ENCODE results near the gene COL17A1. TPM values are rescaled to one million over a fixed set of nuclear protein-coding genes. Genes with fewer than 3 reads are reported as not detected.

Gene COL17A1
- total RNA-seq, 1 donor from 2014 or later = 0.43 TPM

DNA sequence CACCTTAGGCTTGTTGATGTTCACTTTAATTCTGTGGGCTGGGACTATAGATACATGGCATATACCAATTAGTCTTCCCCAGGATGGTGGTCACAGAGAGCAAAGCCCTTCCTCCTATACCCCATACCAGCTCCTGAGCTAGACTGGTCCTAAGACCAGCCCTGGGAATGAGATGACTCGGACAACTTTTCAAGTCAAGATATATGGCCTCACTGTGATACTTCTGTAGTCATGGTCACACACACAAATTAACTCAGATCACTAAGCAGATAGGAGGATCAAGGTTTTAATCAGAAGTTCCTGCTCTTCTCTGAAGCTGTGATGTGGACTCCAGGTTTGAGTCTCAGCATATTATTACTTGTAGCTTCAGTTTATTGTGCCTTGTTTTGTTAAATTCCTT lies 65.7 kb downstream of the COL17A1 start:
- no peak for ATAC-seq
- intact Hi-C loops (cut with DNase I) = no loop called here
- DNase-seq (ENCODE audit: missing footprints) = no peak

DNA sequence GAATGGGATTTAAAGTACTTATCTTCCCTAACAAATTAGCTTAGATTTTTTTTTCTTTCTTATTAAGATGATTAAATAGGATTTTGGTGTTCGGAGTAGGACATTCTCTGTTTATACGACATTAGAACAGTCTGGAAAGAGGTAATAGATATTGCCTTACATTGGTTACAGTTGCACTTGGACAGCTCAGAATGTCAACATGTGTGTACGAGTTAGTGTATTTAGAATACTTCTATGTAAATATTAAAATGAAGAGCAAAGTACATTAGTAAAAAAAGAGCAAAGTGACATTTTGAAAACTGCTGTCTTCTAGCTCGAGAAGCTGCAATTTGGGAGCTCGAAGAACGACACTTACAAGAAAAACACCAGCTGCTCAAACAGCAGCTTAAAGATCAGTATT lies 67.2 kb downstream of the COL17A1 start:
- no peak for DNase-seq (ENCODE audit: missing footprints)
- no peak for ATAC-seq
- intact Hi-C loops (cut with DNase I) = no loop called here

DNA sequence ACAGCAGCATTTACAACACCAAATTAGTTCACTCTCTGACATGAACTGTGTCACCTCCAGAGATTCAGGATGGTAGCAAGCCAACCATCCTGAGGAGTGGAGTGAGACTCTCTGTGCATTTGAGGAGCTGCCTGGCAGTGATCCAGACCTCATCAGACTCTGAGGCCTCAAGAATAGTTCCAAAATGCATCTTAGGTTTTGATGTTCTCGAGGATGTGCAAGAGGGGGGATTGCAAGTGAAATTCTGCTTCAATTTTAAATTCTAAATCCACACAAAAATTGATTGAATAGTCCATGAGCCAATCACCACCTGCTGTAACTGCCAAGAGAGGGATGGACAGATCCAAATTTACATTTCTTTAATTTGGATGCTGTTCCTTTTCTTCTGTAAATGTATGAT lies 69.0 kb downstream of the COL17A1 start:
- ATAC-seq = no peak
- intact Hi-C loops (cut with DNase I) = no loop called here
- DNase-seq (ENCODE audit: missing footprints) = no peak

DNA sequence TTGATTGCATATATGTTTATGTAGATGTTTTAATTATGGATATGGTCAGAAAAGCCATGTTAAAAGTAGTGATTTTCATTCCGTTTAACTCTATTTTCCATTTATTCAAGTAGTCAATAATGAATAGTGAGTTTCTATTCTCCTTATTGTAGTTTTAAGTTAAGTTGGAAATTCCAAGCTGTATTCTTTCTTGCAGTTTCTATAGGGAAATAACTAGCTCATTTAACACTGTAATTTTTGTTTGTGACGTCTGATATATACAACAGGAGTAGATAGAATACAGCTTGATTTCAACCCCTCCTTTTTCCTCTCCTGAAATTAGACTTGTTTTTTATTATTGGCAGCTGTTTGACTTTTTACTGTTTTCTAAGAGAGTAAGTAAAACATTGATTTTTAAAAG lies 71.5 kb downstream of the COL17A1 start:
- no peak for DNase-seq (ENCODE audit: missing footprints)
- intact Hi-C loops (cut with DNase I) = no loop called here
- no peak for ATAC-seq

DNA sequence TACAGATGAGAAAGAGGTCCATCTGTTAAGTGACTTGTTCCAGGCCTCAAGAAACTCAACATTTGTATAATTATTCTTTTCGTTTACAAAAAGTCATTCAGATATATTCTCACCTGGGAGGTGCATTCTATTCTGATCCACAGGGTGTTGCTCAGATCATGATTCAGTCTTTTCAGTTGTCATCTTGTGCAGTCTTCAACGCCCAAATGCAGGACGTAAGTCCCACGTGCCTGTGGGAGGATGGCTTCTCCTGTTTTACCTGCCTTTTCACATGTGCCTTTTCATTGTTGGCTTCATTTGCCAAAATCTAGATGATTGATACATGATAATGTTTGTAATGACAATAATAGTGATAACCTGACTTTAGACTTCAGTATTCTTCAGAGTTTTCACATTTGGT lies 72.2 kb downstream of the COL17A1 start:
- intact Hi-C loops (cut with DNase I) = no loop called here
- DNase-seq (ENCODE audit: missing footprints) = no peak
- no peak for ATAC-seq

DNA sequence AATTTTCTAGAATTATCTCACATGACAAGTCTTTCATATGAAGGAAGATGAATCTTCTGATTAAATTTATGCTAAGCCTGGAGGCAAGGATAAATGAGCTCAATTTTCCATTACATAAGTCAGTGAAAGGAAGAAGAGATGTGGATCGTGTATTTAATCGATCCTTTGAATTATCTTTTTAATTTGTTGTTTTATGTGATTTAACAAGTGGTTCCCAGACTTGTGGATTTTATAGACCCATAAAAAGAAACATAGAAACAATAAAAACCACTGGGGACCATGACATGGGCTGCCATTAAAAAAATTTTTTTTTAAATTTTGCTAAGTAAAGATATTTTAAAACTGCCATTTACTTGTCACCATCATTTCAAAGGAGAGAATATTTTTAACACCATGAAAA lies 73.8 kb downstream of the COL17A1 start:
- intact Hi-C loops (cut with DNase I) = no loop called here
- ATAC-seq = no peak
- no peak for DNase-seq (ENCODE audit: missing footprints)

DNA sequence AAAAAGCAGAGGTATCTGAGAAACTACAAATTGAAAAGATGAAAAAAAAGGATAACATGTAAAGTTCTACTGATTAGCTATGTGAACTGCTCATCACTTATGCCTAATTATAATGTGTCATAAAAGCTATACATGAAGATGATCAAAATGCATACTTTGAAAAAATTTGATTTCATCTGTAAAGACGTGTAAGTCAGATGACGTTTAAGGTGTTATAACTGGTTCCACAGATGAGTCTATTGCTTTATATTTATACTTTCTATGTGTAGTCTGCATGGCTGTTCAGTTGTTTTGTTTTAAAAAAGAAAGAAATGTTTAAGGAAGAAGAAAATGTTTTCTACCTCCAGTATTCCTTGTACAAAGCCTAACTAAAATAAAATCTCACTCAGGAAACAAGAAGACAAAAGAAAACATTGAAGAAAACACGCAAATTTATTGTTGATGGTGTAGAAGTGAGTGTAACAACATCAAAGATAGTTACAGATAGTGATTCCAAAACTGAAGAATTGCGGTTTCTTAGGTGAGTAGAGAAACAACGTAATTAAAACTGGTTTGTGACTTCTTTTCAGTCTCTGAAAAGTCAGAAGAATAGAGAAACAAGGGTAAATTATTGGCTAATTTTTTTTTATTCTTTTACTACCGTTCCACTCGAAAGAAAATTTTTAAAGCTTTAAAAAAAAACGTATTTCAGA lies 80.4 kb downstream of the COL17A1 start:
- DNase-seq (ENCODE audit: missing footprints) (no peak), ATAC-seq (no peak)
- intact Hi-C loops (cut with DNase I) = no loop called here

DNA sequence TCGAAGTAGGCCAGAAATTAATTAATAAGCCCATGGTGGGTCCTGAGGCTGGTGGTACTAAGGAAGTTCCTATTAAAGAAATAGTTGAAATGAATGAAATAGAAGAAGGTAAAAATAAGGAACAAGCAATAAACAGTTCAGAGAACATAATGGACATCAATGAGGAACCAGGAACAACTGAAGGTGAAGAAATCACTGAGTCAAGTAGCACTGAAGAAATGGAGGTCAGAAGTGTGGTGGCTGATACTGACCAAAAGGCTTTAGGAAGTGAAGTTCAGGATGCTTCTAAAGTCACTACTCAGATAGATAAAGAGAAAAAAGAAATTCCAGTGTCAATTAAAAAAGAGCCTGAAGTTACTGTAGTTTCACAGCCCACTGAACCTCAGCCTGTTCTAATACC lies 82.8 kb downstream of the COL17A1 start:
- no peak for DNase-seq (ENCODE audit: missing footprints)
- intact Hi-C loops (cut with DNase I) = no loop called here
- no peak for ATAC-seq

DNA sequence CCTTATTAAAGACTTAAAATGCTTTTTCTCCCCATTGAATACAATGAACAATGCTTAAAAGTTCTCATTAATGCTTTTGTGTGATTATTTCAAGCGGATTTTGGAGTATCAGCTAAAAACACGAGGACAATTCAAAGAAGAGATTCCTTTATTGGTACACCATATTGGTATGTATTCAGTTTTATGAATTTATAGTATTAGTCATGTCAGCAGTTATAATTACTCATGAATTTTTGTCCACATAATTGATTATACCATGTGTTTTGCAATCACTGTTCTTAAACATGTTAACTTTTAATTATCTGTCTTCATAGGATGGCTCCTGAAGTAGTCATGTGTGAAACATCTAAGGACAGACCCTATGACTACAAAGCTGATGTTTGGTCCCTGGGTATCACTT lies 86.9 kb downstream of the COL17A1 start:
- intact Hi-C loops (cut with DNase I) = no loop called here
- DNase-seq (ENCODE audit: missing footprints) (no peak), ATAC-seq (no peak)

DNA sequence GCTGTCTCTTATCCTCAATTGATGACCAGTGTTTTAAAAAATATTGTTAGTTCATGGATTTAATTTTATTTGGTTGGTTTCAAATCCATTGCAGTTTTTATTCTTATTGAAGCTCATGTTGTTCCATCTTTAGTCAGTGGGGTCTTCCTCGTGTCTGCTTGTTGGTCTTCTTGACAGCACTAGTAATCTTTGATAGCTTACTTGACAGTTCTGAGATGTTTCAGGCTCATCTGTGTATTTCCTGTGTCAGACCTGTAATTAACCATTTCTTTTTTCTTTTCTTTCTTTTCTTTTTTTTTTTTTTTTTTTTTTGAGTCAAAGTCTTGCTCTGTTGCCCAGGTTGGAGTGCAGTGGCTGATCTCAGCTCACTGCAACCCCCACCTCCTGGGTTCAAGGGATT lies 90.5 kb downstream of the COL17A1 start:
- ATAC-seq = no peak
- intact Hi-C loops (cut with DNase I) = no loop called here

DNA sequence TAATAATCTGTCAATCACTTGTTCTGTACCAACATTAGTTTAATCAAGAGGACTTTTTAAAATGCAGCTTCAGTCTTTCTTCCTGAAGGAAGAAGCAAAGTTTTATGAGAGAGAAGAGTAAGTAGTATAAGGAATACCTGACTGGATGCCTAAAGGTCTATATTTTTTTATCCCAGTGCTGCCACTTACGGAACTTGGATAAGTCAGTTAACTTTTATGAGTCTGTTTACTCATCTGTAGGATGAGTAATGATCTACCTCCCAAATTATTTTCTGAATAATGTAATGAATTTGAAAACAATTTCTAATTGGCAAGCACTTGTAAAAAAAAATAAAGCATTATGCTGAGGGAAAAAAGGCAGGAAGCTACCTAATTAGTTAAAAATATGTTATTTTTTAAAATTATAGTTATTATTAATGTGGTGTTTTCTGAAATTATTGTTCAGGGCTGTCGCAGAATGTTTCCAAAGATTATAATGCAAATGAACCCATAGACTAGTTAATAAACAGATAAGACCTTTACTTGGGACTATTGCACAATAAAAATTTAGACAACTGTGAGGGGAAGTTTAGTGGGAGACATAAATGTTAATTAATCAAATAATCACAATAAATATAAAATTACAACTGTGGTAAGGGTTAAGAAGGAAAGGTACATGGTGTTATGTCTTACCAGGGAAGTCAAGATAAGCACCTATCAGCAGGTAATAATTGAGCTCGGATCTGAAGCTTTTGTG lies 94.1 kb downstream of the COL17A1 start:
- no peak for ATAC-seq
- DNase-seq (ENCODE audit: missing footprints) = no peak
- intact Hi-C loops (cut with DNase I) = no loop called here

More for the DNA sequence above, 90.5 kb downstream of the COL17A1 start:
- no peak for DNase-seq (ENCODE audit: missing footprints)

DNA sequence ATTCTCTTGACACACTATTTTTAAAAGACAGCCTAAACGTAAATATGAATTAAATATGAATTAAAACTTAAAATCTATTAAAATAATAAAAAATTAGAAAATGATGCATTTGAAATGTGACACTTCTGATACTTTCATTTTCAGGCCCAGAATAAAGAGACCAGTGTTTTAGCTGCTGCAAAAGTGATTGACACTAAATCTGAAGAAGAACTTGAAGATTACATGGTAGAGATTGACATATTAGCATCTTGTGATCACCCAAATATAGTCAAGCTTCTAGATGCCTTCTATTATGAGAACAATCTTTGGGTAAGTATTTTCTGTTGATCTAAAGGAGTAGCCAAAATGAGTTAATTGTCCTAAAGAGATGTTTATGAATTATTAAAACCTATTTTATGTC lies 95.1 kb downstream of the COL17A1 start:
- no peak for DNase-seq (ENCODE audit: missing footprints)
- ATAC-seq = no peak
- intact Hi-C loops (cut with DNase I) = no loop called here

DNA sequence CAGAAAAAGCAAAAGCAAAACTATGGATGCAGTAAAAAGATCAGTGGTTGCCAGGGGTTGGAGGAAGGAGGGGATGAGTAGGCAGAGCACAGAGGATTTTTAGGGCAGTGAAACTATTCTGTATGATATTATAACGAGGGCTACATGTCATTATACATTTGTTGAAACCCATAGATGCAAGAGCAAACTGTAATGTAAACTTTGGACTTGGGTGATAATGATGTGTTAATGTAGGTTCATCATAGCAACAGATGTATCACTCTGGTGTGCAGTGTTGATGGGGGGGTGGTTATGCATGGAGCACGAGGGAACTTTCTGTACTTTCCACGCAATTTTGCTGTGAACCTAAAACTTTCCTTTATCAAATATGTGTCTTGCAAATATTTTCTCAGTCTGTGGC lies 95.6 kb downstream of the COL17A1 start:
- intact Hi-C loops (cut with DNase I) = no loop called here
- ATAC-seq (no peak), DNase-seq (ENCODE audit: missing footprints) (no peak)

DNA sequence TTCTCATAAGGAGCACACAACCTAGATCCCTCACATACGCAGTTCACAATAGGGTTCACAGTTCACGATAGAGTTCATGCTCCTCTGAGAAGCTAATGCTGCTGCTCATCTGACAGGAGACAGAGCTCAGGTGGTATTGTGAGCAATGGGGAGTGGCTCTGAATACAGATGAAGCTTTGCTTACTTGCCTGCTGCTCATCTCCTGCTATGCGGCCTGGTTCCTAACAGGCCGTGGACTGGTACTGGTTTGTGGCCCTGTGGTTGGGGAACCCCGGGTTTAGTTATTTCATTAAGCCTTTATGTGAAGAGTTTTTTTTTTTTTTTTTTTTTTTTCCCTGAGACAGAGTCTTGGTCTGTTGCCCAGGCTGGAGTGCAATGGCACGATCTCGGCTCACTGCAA lies 99.3 kb downstream of the COL17A1 start:
- DNase-seq (ENCODE audit: missing footprints) (no peak), ATAC-seq (no peak)
- intact Hi-C loops (cut with DNase I) = no loop called here

DNA sequence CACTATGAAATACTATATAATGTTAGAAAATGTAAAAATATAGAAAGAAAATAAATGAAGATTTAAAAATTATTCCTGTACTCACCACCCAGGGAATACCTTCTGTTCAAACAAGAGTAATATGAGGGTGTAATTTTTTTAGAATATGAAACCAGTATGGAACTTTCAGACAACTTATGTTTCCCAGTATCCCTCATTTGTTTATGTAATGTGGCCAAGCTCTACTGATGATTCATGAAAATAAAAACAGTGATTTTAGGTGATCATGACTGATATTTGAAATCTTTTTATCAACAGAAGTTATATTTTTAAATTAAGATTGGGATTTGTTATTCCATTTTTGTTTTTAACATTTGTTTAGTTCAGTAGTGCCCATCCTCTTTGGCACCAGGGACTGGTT lies 100.0 kb downstream of the COL17A1 start:
- ATAC-seq (no peak), DNase-seq (ENCODE audit: missing footprints) (no peak)
- intact Hi-C loops (cut with DNase I) = no loop called here

DNA sequence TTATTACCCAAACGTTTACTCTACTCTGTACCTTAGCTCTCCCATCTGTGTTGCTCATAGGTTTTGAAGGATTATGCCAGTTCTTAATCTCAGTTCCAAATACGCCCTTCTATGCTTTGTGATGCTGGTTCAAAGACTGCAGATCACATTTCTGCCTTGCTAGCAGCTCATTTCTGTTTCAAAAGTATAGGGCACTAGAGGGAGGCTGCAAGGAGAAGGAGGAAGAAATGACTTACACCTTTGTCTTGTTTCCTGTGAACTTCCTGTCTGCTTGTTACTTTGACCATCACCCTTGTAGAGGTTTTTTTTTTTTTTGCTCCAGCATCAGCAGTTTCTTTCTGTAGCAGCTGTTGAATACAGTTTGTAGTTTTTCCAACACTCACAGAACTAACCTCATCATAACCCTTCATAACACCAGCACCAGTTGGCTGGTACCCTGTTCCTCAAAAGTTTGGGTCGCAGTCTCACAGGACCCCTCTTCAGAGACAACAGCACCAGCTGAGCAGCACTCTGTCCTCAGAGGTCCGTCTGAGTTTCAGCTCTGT lies 102.2 kb downstream of the COL17A1 start:
- intact Hi-C loops (cut with DNase I) = loop anchor here (5.0 kb wide), 1 partner anchor 91 kb away; no protein-coding TSS in a partner anchor
- ATAC-seq = no peak
- DNase-seq (ENCODE audit: missing footprints) = no peak

DNA sequence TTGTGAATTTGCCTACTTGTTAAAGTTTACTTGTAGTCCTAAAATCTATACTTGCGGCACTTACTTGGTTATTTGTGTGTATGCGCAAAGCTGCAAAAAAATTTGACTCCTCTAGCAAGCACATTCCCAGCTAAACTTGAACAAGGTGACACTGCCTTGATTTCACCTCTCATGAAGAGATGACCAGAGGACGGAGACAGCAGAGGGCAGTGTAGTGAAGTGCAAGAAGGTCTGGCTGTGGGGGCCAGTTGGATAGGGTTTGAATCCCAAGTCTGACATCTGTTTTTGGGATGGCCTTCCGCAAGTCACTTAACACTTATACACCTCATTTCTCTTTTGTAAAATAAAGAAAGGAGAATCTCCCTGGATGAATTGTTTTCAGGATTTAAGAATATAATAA lies 103.0 kb downstream of the COL17A1 start:
- no peak for DNase-seq (ENCODE audit: missing footprints)
- no peak for ATAC-seq
- intact Hi-C loops (cut with DNase I) = loop anchor here (5.0 kb wide), 1 partner anchor 90 kb away; no protein-coding TSS in a partner anchor

All from Right ventricle myocardium inferior (tissue), 1 donor.